Neural cell (in vitro differentiated cells): ENCODE results near the gene PPP2R5D.

Experiments used
- CTCF ChIP-seq: fragments of 450-650 bp; IDR thresholded peaks from 2 replicates; pipeline ENCODE4 v1.5.1; 2014; ENCODE audit warnings: antibody characterized with exemption, mild to moderate bottlenecking, moderate library complexity; ENCODE audit not compliant: poor library complexity, severe bottlenecking
- EP300 ChIP-seq: fragments of 450-650 bp; conservative IDR thresholded peaks from 2 replicates; pipeline ENCODE4 v1.6.1; 2014; ENCODE audit warnings: antibody characterized with exemption, mild to moderate bottlenecking, moderate library complexity; ENCODE audit not compliant: poor library complexity, severe bottlenecking
- EZH2 ChIP-seq: fragments of 200-600, 300-800 bp; shearing (Covaris generic), sonication (generic); IDR thresholded peaks from 2 replicates; pipeline ENCODE4 v1.6.1; 2014; ENCODE audit warnings: antibody characterized with exemption, low read length, borderline replicate concordance, mild to moderate bottlenecking; ENCODE audit not compliant: insufficient read depth, poor library complexity, severe bottlenecking
- POLR2AphosphoS5 ChIP-seq: IDR thresholded peaks from 2 replicates; pipeline ENCODE4 v1.6.1; 2012
- RAD21 ChIP-seq: fragments of 450-650 bp; conservative IDR thresholded peaks from 2 replicates; pipeline ENCODE4 v1.6.1; 2014; ENCODE audit warnings: antibody characterized with exemption, mild to moderate bottlenecking, moderate library complexity
- REST ChIP-seq: IDR thresholded peaks from 2 replicates; pipeline ENCODE4 v1.6.1; 2012; ENCODE audit warnings: borderline replicate concordance
- SMC3 ChIP-seq: fragments of 450-650 bp; conservative IDR thresholded peaks from 2 replicates; pipeline ENCODE4 v1.6.1; 2014; ENCODE audit warnings: antibody characterized with exemption, mild to moderate bottlenecking, moderate library complexity; ENCODE audit not compliant: poor library complexity

GRCh38 chr6:43050981-43051380 lies 66.6 kb downstream of the PPP2R5D start:
- TF ChIP-seq CTCF (no peak), EZH2 (no peak), EP300 (no peak), POLR2AphosphoS5 (no peak), RAD21 (no peak), SMC3 (no peak), REST (no peak)
